Mesodermal cell (in vitro differentiated cells): ENCODE data around the gene DUS4L. TPM values are rescaled to one million over a fixed set of nuclear protein-coding genes. Genes with fewer than 3 reads are reported as not detected.
"Not testable (repeated sequence)": the region's sequence is repeated elsewhere in the genome, so short reads cannot be mapped to it uniquely, and the experiment has no call there.

ENCODE experiments used
- H3K27ac ChIP-seq: 2 replicates; pipeline ENCODE4 v1.7.0; 2013; ENCODE audit warnings: mild to moderate bottlenecking, low read depth, low read length, moderate library complexity; ENCODE audit not compliant: severe bottlenecking
- H3K36me3 ChIP-seq: 2 replicates; pipeline ENCODE4 v1.7.1; 2013; ENCODE audit warnings: mild to moderate bottlenecking, low read length, moderate library complexity; ENCODE audit not compliant: control insufficient read depth, insufficient read depth
- H3K4me1 ChIP-seq: one replicate; pipeline ENCODE4 v1.7.1; 2013; ENCODE audit warnings: mild to moderate bottlenecking, low read length; ENCODE audit not compliant: insufficient read depth, control insufficient read depth, poor library complexity, severe bottlenecking
- H3K4me3 ChIP-seq: 2 replicates; pipeline ENCODE4 v1.7.0; 2013; ENCODE audit warnings: low read length, control low read depth, mild to moderate bottlenecking; ENCODE audit not compliant: insufficient read depth, poor library complexity, severe bottlenecking; ENCODE audit errors: extremely low read depth
- H3K9me3 ChIP-seq: 2 replicates; pipeline ENCODE4 v1.7.1; 2013; ENCODE audit warnings: mild to moderate bottlenecking, low read length, moderate library complexity; ENCODE audit not compliant: control insufficient read depth
- WGBS, 2 experiments: methylation state at CpG; one replicate each; pipeline ENCODE4 v1.1.5; 2013; ENCODE audit warnings: missing lambda C conversion rate in 2 of 2; ENCODE audit not compliant: insufficient coverage in 2 of 2; 5-methylcytosine and 5-hydroxymethylcytosine counted together
- polyA plus RNA-seq, 2 experiments: library from polyadenylated mRNA; stranded (reverse); fragments of 50-300 nt; gene quantifications; one replicate each; pipeline ENCODE4 v1.2.3, GENCODE V29; 2013

The DUS4L gene, protein sequence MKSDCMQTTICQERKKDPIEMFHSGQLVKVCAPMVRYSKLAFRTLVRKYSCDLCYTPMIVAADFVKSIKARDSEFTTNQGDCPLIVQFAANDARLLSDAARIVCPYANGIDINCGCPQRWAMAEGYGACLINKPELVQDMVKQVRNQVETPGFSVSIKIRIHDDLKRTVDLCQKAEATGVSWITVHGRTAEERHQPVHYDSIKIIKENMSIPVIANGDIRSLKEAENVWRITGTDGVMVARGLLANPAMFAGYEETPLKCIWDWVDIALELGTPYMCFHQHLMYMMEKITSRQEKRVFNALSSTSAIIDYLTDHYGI
- 11.8 TPM for polyA plus RNA-seq (2013, experiment 1 of 2)
- 12.2 TPM for polyA plus RNA-seq (2013, experiment 2 of 2)

- H3K27ac ChIP-seq, result peak within 1 kb of the TSS; percentile 74
- no peaks in the 10 kb centered on the region for H3K36me3 ChIP-seq
- peaks cover 15% of the 10 kb centered on the region for H3K4me1 ChIP-seq
- H3K9me3 ChIP-seq, result no peaks in the 10 kb centered on the region
- H3K4me3 ChIP-seq, result peak within 1 kb of the TSS; percentile 84
- WGBS, 2 experiments, result 0 to 1% methylated on average over 35 to 38 of the region's 55 CpGs
Observed at GRCh38 chr7:107563775-107564552, at the start of gene DUS4L, which contains the start of gene COG5. DUS4L (plus strand) TSS chr7:107563971; CDS start chr7:107567071, 3,100 bp downstream. COG5 (minus strand) TSS chr7:107563920; CDS start chr7:107563896, 24 bp downstream.

DNA sequence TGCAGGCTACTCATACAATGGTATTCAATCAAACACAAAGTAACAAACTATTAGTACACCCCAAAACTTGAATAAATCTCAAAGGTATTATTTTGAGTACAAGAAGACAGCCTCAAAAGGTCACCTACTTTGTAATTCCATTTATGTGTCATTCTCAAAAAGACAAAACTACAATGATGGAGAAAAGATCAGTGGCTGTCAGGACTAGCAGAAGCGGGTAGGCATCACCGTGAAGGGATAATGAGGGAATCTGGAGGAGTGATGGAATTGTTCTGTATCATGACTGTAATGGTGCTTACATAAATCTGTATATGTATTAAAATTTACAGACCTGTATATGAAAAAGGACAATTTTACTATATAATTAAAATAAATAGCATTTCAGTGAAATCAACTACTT is 37.1 kb upstream of the DUS4L start:
- WGBS, 2 experiments, result no CpG with 5 or more reads among the region's 2 CpGs
- H3K36me3 ChIP-seq, result peaks cover 18% of the 10 kb centered on the region
- no peak overlapping the region for H3K27ac ChIP-seq
- no peak overlapping the region for H3K4me3 ChIP-seq
- H3K4me1 ChIP-seq, result no peaks in the 10 kb centered on the region
- H3K9me3 ChIP-seq, result no peaks in the 10 kb centered on the region

DNA sequence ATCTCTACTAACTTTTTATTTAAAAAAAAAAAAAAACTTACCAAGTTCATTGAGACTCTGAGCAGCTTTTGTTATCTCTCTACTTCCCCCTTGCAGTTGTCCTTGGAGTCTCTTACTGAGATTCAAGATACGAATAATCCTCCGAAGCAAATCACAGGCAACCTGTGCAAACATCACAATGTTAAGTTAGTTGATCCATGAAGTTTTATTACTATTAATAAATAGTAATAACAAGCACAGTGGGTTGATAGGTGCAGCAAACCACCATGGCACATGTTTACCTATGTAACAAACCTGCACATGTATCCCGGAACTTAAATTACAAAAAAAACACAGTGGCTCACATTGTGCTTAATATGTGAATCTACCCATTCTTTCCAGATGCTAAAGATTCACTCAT is 36.6 kb upstream of the DUS4L start:
- WGBS, 2 experiments, result 100% methylated on average over 1 of the region's 3 CpGs
- Histone ChIP-seq H3K4me1 (no peaks in the 10 kb centered on the region), H3K36me3 (peaks cover 23% of the 10 kb centered on the region), H3K27ac (no peak overlapping the region), H3K9me3 (no peaks in the 10 kb centered on the region), H3K4me3 (no peak overlapping the region)

GRCh38 chr7:107528461-107528860 is 35.3 kb upstream of the DUS4L start:
- Histone ChIP-seq H3K4me1 (no peaks in the 10 kb centered on the region), H3K36me3 (peaks cover 21% of the 10 kb centered on the region), H3K27ac (no peak overlapping the region), H3K4me3 (no peak overlapping the region), H3K9me3 (no peaks in the 10 kb centered on the region)

DNA sequence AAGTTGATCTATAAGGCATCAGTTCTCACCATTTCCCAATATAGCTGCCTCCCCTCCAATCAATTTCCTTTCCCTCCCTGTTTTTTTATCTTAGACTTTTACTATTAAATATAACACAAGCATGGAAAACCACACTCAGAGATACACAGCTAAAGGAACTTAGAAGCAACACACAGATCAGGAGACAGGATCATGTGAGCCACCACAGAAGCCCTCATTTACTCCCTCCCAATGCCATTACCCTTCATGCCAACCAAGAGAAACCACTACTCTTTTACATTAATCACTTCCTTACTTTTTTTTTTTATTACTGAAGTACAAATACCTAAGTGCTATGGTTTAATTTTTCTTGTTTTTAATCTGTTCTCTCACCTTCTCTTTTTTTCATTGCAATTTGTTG is 33.0 kb upstream of the DUS4L start:
- Histone ChIP-seq H3K27ac (no peak overlapping the region), H3K9me3 (no peaks in the 10 kb centered on the region), H3K4me1 (no peaks in the 10 kb centered on the region), H3K36me3 (peaks cover 14% of the 10 kb centered on the region), H3K4me3 (no peak overlapping the region)

- Histone ChIP-seq H3K4me1 (no peaks in the 10 kb centered on the region), H3K27ac (no peak overlapping the region)
Observed at GRCh38 chr7:107534139-107534538, 29.6 kb upstream of the DUS4L start.

GRCh38 chr7:107537228-107537627 is 26.5 kb upstream of the DUS4L start:
- not testable (repeated sequence) for H3K4me3 ChIP-seq
- 92 to 96% methylated on average over 3 to 4 of the region's 4 CpGs for WGBS, 2 experiments

More at GRCh38 chr7:107534139-107534538, 29.6 kb upstream of the DUS4L start:
- Histone ChIP-seq H3K4me3 (no peak overlapping the region), H3K9me3 (no peaks in the 10 kb centered on the region), H3K36me3 (peaks cover 19% of the 10 kb centered on the region)

GRCh38 chr7:107538001-107538400 is 25.8 kb upstream of the DUS4L start:
- peaks cover 17% of the 10 kb centered on the region for H3K36me3 ChIP-seq
- no peak overlapping the region for H3K27ac ChIP-seq
- no peaks in the 10 kb centered on the region for H3K4me1 ChIP-seq
- no peak overlapping the region for H3K4me3 ChIP-seq
- WGBS, 2 experiments, result 63 to 85% methylated on average over 1 to 2 of the region's 2 CpGs
- H3K9me3 ChIP-seq, result no peaks in the 10 kb centered on the region

More at GRCh38 chr7:107537228-107537627, 26.5 kb upstream of the DUS4L start:
- not testable (repeated sequence) for H3K4me1 ChIP-seq, H3K9me3 ChIP-seq, H3K27ac ChIP-seq
- peaks cover 14% of the 10 kb centered on the region for H3K36me3 ChIP-seq

GRCh38 chr7:107543338-107543993 is 20.3 kb upstream of the DUS4L start:
- 80 to 89% methylated on average over 5 of the region's 5 CpGs for WGBS, 2 experiments
- Histone ChIP-seq H3K4me1 (no peaks in the 10 kb centered on the region), H3K27ac (no peak overlapping the region), H3K9me3 (peaks cover 3% of the 10 kb centered on the region), H3K4me3 (no peak overlapping the region), H3K36me3 (peaks cover 47% of the 10 kb centered on the region)

- Histone ChIP-seq H3K27ac (no peak overlapping the region), H3K4me1 (no peaks in the 10 kb centered on the region), H3K36me3 (peaks cover 42% of the 10 kb centered on the region), H3K9me3 (peaks cover 3% of the 10 kb centered on the region), H3K4me3 (no peak overlapping the region)
- WGBS, 2 experiments, result 100% methylated on average over 2 to 3 of the region's 4 CpGs
Observed at GRCh38 chr7:107544848-107545591, 18.8 kb upstream of the DUS4L start.
